Parathyroid adenoma (tissue), 2 donors: ENCODE data around the gene MAGEL2.
"Not testable (repeated sequence)": the region's sequence is repeated elsewhere in the genome, so short reads cannot be mapped to it uniquely, and the experiment has no call there.

Source experiments
- H2AFZ ChIP-seq: fragments of 300-600 bp; sonication (generic); one replicate; pipeline ENCODE4 v1.7.0; 2017; ENCODE audit warnings: antibody characterized with exemption, mild to moderate bottlenecking
- H3K27ac ChIP-seq: fragments of 300-600 bp; sonication (generic); one replicate; pipeline ENCODE4 v1.7.0; 2017
- H3K27me3 ChIP-seq: fragments of 300-600 bp; sonication (generic); one replicate; pipeline ENCODE4 v1.7.0; 2017; ENCODE audit warnings: low read length; ENCODE audit not compliant: control insufficient read depth, insufficient read depth
- H3K36me3 ChIP-seq: fragments of 300-600 bp; sonication (generic); one replicate; pipeline ENCODE4 v1.7.0; 2017; ENCODE audit warnings: low read length; ENCODE audit not compliant: control insufficient read depth, insufficient read depth
- H3K4me1 ChIP-seq: fragments of 300-600 bp; sonication (generic); one replicate; pipeline ENCODE4 v1.7.0; 2017; ENCODE audit warnings: control low read depth
- H3K4me2 ChIP-seq: fragments of 300-600 bp; sonication (generic); one replicate; pipeline ENCODE4 v1.7.0; 2017; ENCODE audit warnings: low read length
- H3K4me3 ChIP-seq: fragments of 300-600 bp; sonication (generic); one replicate; pipeline ENCODE4 v1.7.0; 2017; ENCODE audit warnings: low read depth, low read length
- H3K79me2 ChIP-seq: fragments of 300-600 bp; sonication (generic); one replicate; pipeline ENCODE4 v1.7.0; 2017; ENCODE audit warnings: control low read depth
- H3K9ac ChIP-seq: fragments of 300-600 bp; sonication (generic); one replicate; pipeline ENCODE4 v1.7.0; 2017; ENCODE audit warnings: mild to moderate bottlenecking
- H3K9me3 ChIP-seq: fragments of 300-600 bp; sonication (generic); one replicate; pipeline ENCODE4 v1.7.0; 2017; ENCODE audit warnings: low read length; ENCODE audit not compliant: control insufficient read depth
- TF ChIP-seq, protein P1 (sequence below): fragments of 300-600 bp; sonication (generic); IDR thresholded peaks from one replicate; pipeline ENCODE4 v1.7.0; 2017; ENCODE audit warnings: antibody characterized with exemption, mild to moderate bottlenecking
- donor health status: primary hyperparathyroidism.

MAGEL2 gene

DNA sequence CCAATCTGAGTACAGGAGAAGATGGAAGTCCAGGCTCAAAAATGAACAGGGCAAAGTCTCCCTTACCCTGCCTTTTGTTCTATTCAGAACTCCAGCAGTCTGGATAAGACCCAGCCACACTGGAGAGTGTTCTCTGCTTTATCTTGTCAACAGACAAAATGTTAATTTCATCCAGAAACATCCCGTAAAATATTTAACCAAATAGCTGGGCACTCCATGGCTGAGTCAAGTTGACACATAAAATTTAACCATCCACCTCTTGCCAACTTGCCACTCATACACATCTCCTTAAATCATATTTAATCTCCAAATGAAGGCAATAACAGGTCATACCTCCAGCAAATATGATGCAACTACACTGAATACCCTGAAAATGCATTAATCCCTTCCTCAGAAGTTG is 48.6 kb downstream of the MAGEL2 start:
- H2AFZ ChIP-seq, result no peak overlapping the region
- no peak overlapping the region for H3K4me2 ChIP-seq
- no peak overlapping the region for H3K4me3 ChIP-seq
- no peaks in the 10 kb centered on the region for H3K36me3 ChIP-seq
- no peaks in the 10 kb centered on the region for H3K9me3 ChIP-seq
- no peaks in the 10 kb centered on the region for H3K4me1 ChIP-seq
- TF ChIP-seq, protein P1, sequence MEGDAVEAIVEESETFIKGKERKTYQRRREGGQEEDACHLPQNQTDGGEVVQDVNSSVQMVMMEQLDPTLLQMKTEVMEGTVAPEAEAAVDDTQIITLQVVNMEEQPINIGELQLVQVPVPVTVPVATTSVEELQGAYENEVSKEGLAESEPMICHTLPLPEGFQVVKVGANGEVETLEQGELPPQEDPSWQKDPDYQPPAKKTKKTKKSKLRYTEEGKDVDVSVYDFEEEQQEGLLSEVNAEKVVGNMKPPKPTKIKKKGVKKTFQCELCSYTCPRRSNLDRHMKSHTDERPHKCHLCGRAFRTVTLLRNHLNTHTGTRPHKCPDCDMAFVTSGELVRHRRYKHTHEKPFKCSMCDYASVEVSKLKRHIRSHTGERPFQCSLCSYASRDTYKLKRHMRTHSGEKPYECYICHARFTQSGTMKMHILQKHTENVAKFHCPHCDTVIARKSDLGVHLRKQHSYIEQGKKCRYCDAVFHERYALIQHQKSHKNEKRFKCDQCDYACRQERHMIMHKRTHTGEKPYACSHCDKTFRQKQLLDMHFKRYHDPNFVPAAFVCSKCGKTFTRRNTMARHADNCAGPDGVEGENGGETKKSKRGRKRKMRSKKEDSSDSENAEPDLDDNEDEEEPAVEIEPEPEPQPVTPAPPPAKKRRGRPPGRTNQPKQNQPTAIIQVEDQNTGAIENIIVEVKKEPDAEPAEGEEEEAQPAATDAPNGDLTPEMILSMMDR, result no peak
- H3K27ac ChIP-seq, result no peak overlapping the region
- H3K27me3 ChIP-seq, result no peaks in the 10 kb centered on the region
- H3K79me2 ChIP-seq, result no peaks in the 10 kb centered on the region
- no peak overlapping the region for H3K9ac ChIP-seq

DNA sequence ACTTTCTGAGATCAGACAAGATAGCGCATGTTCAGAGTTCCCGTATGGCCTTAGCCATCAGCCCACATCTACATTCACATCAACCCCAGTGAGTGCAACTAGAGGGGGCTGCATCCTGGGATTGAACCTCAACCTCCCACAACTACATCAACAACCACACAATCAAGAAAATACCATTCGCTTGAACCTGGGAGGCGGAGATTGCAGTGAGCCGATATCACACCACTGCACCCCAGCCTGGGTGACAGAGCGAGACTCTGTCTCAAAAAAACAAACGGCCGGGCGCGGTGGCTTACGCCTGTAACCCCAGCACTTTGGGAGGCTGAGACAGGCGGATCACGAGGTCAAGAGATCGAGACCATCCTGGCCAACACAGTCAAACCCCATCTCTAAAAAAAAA is 50.4 kb downstream of the MAGEL2 start:
- H2AFZ ChIP-seq, H3K9me3 ChIP-seq, H3K4me1 ChIP-seq, H3K27me3 ChIP-seq, H3K4me3 ChIP-seq, H3K9ac ChIP-seq, H3K4me2 ChIP-seq, H3K79me2 ChIP-seq, H3K27ac ChIP-seq, H3K36me3 ChIP-seq: not testable (repeated sequence)

DNA sequence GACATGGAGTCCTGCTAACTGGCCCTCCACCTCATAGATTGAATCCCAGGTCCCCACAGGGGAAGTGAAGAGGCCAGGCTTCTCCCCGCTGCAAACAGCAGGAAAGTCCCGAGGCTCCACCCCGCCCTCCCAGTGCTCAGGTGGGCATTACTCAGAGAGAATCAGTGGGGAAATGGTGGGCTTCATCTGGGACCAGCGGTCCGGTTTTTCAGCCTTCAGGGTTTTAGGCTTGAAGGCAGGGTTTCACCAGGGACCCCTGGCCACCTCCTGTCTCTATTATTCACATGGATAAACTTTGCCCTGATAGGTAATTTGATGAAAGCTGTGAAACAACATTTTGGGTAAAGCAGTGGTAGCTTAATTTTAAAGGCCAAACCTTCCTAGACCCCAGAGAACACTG is 50.9 kb downstream of the MAGEL2 start:
- Histone ChIP-seq H3K9ac (no peak overlapping the region), H3K27ac (no peak overlapping the region), H3K27me3 (no peaks in the 10 kb centered on the region), H2AFZ (no peak overlapping the region), H3K4me2 (no peak overlapping the region), H3K4me1 (no peaks in the 10 kb centered on the region), H3K9me3 (no peaks in the 10 kb centered on the region), H3K36me3 (no peaks in the 10 kb centered on the region), H3K79me2 (no peaks in the 10 kb centered on the region), H3K4me3 (no peak overlapping the region)
- TF ChIP-seq, protein P1, result no peak

DNA sequence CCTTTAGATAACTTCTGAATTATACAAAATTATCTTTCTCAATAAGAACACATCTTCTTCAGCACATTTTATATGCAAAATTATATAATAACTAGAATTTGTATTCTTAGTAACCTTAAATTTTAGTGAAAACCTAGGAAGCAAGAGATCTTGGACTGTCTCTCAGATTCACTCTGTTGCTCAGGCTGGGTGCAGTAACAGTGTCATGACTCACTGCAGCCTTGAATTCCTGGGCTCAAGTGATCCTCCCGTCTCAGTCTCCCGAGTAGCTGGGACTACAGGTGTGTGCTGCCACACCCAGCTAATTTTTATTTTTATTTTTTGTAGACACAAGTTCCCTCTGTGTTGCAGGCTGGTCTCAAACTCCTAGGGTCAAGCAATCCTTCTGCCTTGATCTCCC is 52.3 kb downstream of the MAGEL2 start:
- TF ChIP-seq, protein P1, result no peak
- Histone ChIP-seq H3K4me3 (no peak overlapping the region), H3K36me3 (no peaks in the 10 kb centered on the region), H3K27ac (no peak overlapping the region), H3K4me2 (no peak overlapping the region), H2AFZ (no peak overlapping the region), H3K79me2 (no peaks in the 10 kb centered on the region), H3K27me3 (no peaks in the 10 kb centered on the region), H3K9ac (no peak overlapping the region), H3K4me1 (no peaks in the 10 kb centered on the region), H3K9me3 (no peaks in the 10 kb centered on the region)

DNA sequence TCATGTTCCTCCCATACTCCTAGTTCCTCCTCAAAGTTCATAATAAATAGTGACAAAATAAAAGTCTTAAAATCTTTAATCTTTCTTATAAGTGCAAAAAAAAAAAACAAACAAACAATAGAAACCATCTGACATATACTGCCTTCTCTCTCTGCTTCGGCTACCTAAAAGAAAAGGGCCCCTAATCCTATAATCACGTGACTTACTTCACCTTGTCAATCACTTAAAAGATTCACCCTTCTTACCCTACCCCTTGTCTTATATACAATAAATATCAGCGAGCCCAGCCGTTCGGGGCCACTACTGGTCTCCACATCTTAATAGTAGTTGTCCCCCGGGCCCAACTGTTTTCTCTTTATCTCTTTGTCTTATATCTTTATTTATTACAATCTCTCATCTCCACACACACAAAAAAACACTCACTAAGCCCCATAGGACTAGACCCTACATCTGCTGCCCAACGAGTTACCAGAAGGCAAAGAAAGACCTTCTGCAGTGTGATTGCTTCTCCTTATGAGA is 53.4 kb downstream of the MAGEL2 start:
- H3K79me2 ChIP-seq, result no peaks in the 10 kb centered on the region
- H3K36me3 ChIP-seq, result no peaks in the 10 kb centered on the region
- TF ChIP-seq, protein P1, result no peak
- no peaks in the 10 kb centered on the region for H3K4me1 ChIP-seq
- no peak overlapping the region for H3K9ac ChIP-seq
- H3K9me3 ChIP-seq, result no peaks in the 10 kb centered on the region
- no peak overlapping the region for H3K4me2 ChIP-seq
- no peak overlapping the region for H2AFZ ChIP-seq
- H3K27me3 ChIP-seq, result no peaks in the 10 kb centered on the region
- no peak overlapping the region for H3K4me3 ChIP-seq
- no peak overlapping the region for H3K27ac ChIP-seq
